ENCODE data around the gene HOMER3. TPM values are rescaled to one million over a fixed set of nuclear protein-coding genes. Genes with fewer than 3 reads are reported as not detected.
"Not testable (repeated sequence)": the region's sequence is repeated elsewhere in the genome, so short reads cannot be mapped to it uniquely, and the experiment has no call there.

HOMER3 gene
- total RNA-seq, 2 donors from 2014 or later = 0.86 to 1.8 TPM

DNA sequence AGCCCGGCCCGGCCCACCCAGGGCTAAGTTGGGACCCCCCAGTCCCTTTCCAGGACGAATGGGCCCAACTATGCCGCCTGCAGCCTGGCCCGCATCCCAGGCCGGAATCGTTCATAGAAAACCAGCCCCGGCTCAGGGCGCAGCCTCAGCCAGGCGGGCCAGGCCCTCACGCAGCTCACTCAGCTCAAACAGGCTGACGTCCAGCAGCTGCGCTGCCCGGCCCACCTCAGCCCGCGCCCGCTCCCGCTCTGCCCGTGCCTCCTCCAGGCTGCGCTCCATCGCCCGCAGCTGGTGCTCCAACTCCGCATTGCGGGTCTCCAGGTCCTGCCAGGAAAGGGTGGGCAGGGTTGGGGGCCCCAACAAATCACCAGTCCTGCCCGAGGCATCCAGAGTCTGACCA, 11.7 kb downstream of the HOMER3 start:
- no peaks in the 10 kb centered on the region for H3K9me3 Mint-ChIP-seq
- DNase-seq (no peak), ATAC-seq (replicated peaks in 1 of 2) (no peak)
- peaks cover 8% of the 10 kb centered on the region for H3K27me3 Mint-ChIP-seq (ENCODE audit: low read depth)
- peaks cover 0 to 9% of the 10 kb centered on the region in 2 donors for H3K36me3 Mint-ChIP-seq (ENCODE audit: insufficient read depth in 2 of 2)
- peaks cover 5% of the 10 kb centered on the region for H3K4me1 Mint-ChIP-seq (ENCODE audit: low read depth)
- no peak overlapping the region for H3K4me3 Mint-ChIP-seq
- no peak overlapping the region for H3K27ac Mint-ChIP-seq

DNA sequence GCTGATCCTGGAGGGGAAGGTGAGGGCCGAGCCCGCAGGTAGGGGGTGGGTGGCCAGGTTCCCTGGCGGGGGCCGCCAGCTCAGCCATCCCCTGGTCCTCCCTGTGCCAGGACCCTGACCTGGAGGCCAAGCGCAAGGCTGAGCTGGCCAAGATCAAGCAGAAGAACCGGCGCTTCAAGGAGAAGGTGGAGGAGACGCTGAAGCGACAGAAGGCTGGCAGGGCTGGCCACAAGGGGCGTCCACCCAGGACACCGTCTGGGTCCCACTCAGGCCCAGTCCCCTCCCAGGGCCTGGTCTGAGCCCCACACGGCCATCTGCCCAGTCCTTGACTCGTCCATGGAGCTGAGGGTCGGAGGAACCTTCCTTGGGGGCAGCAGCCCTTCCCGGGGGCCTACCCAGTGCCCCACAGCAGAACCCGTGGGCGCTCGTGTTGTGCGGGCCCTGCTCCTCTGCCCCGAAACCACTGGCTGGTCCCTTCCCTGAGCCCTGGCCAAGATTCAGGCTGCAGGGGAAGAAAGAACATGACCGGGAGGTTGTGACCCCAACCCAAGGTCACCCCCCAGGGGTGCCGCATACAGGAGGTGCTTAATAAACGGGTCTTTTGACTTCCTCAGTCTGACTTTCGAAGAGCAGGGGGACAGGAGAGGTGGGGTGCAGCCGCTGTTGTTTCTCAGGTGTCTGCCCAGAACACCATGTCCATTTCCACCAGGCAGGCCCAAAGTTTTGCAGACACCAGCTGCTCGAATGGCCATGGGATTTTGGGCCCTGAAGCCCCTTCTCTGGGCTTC, 12.8 kb downstream of the HOMER3 start:
- Mint-ChIP-seq H3K4me3 (no peak overlapping the region), H3K9me3 (no peaks in the 10 kb centered on the region), H3K36me3 (ENCODE audit: insufficient read depth in 2 of 2) (peaks cover 0 to 11% of the 10 kb centered on the region in 2 donors), H3K27ac (no peak overlapping the region), H3K4me1 (ENCODE audit: low read depth) (peaks cover 5% of the 10 kb centered on the region), H3K27me3 (ENCODE audit: low read depth) (no peaks in the 10 kb centered on the region)
- ATAC-seq (replicated peaks in 1 of 2) = no peak
- no peak for DNase-seq

DNA sequence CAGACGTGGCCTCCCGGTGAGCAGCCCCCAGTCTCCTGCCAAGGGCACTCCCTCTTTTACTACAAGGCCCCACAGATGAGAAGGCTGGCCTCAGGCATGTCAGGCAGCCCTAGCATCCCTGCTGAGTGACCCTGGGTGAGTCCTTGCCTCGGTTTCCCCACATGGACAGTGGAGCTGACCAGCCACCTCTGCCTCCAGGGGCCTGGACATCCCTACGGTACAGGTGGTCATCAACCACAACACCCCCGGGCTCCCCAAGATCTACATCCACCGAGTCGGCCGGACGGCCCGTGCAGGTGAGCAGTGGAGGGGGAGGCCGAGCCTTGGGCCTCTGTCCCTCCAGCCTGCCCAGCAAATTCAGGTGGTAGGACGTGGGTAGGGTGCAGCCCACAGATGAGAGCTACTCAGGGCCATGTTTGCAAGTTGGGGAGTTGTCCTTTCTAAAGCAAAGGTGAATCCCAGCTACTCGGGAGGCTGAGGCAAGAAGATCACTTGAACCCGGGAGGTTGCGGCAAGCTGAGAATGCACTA, 16.3 kb downstream of the HOMER3 start:
- H3K4me3 Mint-ChIP-seq = no peak overlapping the region
- no peaks in the 10 kb centered on the region for H3K9me3 Mint-ChIP-seq
- ATAC-seq (replicated peaks in 1 of 2) = no peak
- DNase-seq = no peak
- H3K27me3 Mint-ChIP-seq (ENCODE audit: low read depth) = no peaks in the 10 kb centered on the region
- H3K4me1 Mint-ChIP-seq (ENCODE audit: low read depth) = peaks cover 12% of the 10 kb centered on the region
- peaks cover 2 to 18% of the 10 kb centered on the region in 2 donors for H3K36me3 Mint-ChIP-seq (ENCODE audit: insufficient read depth in 2 of 2)
- no peak overlapping the region for H3K27ac Mint-ChIP-seq

DNA sequence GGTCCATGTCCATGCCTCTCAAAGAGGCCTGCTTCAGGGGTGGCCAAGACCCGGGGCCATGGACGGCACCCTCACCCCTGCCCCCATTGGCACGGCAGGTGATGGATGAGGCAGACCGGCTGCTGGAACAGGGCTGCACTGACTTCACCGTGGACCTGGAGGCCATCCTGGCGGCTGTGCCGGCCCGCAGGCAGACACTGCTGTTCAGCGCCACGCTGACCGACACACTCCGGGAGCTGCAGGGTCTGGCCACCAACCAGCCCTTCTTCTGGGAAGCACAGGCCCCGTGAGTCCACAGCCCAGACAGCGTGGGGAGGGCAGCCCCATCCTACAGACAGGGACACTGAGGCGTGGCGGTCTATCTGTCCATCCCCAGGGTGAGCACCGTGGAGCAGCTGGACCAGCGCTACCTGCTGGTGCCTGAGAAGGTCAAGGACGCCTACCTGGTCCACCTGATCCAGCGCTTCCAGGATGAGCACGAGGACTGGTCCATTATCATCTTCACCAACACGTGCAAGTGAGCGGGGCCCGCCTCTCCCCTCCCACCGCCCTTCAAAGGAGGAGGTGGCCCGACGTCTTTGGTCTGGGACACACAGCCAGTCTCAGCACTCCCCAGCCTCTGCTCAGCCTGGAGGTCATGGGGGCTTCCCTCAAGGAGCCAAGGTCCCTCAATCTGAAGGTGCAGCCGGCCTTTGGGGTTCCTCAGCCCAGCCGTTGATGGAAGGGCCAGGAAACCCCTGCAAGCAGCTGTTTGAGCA, 18.6 kb downstream of the HOMER3 start:
- H3K4me1 Mint-ChIP-seq (ENCODE audit: low read depth) = peaks cover 30% of the 10 kb centered on the region
- DNase-seq (no peak), ATAC-seq (replicated peaks in 1 of 2) (no peak)
- H3K9me3 Mint-ChIP-seq = no peaks in the 10 kb centered on the region
- no peaks in the 10 kb centered on the region for H3K27me3 Mint-ChIP-seq (ENCODE audit: low read depth)
- no peak overlapping the region for H3K27ac Mint-ChIP-seq
- no peak overlapping the region for H3K4me3 Mint-ChIP-seq
- H3K36me3 Mint-ChIP-seq (ENCODE audit: insufficient read depth in 2 of 2) = peaks cover 4 to 21% of the 10 kb centered on the region in 2 donors

DNA sequence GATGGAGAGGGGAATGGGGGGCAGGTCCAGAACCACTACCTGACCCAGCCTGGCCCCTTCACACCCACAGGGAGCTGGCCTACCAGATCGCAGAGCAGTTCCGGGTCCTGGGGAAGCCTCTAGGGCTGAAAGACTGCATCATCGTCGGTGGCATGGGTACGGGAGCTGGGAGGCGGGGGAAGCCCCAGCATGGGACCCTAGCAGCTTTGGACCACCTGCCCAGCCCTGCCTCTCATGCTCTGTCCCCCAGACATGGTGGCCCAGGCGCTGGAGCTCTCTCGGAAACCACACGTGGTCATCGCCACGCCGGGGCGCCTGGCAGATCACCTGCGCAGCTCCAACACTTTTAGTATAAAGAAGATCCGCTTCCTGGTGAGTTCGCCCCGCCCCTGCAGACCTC, 19.4 kb downstream of the HOMER3 start:
- no peak for ATAC-seq (replicated peaks in 1 of 2)
- Mint-ChIP-seq H3K36me3 (ENCODE audit: insufficient read depth in 2 of 2) (peaks cover 7 to 23% of the 10 kb centered on the region in 2 donors), H3K4me1 (ENCODE audit: low read depth) (peaks cover 37% of the 10 kb centered on the region), H3K9me3 (no peaks in the 10 kb centered on the region), H3K27ac (no peak overlapping the region), H3K27me3 (ENCODE audit: low read depth) (no peaks in the 10 kb centered on the region), H3K4me3 (peak overlapping the region in 1 of 2 donors; percentile 57)
- no peak for DNase-seq

DNA sequence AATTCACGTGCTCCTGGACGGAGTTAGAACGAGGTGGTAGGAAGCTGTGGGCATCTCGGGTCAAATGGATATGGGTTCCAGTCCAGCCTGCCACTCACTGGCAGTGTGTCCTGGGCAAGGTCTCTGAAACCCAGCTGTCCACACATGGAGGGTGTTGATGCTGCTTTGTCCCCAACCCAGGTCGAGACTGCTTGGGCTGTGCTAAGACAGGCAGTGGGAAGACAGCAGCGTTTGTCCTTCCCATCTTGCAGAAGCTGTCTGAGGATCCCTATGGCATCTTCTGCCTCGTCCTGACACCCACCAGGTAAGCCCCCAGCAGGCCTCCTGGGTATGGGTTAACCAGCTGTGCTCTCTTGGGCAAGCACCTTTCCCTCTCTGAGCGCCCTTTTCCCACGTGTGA, 20.6 kb downstream of the HOMER3 start:
- Mint-ChIP-seq H3K4me1 (ENCODE audit: low read depth) (peaks cover 37% of the 10 kb centered on the region), H3K36me3 (ENCODE audit: insufficient read depth in 2 of 2) (peaks cover 7 to 24% of the 10 kb centered on the region in 2 donors), H3K27me3 (ENCODE audit: low read depth) (no peaks in the 10 kb centered on the region), H3K9me3 (no peaks in the 10 kb centered on the region), H3K27ac (peak overlapping the region; percentile 91), H3K4me3 (peak overlapping the region; percentile 94 to 97)
- ATAC-seq (replicated peaks in 1 of 2) (no peak), DNase-seq (no peak)

DNA sequence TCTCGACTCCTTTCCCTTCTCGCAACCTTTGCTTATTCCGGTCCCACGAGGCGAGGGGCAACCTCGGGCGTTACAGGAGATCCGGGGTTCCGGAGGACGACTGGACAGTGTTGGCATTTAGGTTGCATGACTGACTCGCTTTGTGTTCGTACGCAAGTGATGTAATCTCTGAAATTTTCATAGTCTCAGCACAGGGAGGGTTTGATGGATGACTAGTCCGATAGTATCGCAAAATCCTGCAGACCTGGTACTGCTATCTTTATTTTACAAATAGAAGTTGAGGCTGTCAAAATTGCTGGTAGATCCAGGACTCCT, 21.2 kb downstream of the HOMER3 start:
- peaks cover 37% of the 10 kb centered on the region for H3K4me1 Mint-ChIP-seq (ENCODE audit: low read depth)
- H3K36me3 Mint-ChIP-seq (ENCODE audit: insufficient read depth in 2 of 2) = peaks cover 7 to 23% of the 10 kb centered on the region in 2 donors
- peak overlapping the region; percentile 91 for H3K27ac Mint-ChIP-seq
- peak overlapping the region; percentile 94 to 97 for H3K4me3 Mint-ChIP-seq
- DNase-seq (no peak), ATAC-seq (replicated peaks in 1 of 2) (no peak)
- no peaks in the 10 kb centered on the region for H3K9me3 Mint-ChIP-seq
- H3K27me3 Mint-ChIP-seq (ENCODE audit: low read depth) = no peaks in the 10 kb centered on the region

DNA sequence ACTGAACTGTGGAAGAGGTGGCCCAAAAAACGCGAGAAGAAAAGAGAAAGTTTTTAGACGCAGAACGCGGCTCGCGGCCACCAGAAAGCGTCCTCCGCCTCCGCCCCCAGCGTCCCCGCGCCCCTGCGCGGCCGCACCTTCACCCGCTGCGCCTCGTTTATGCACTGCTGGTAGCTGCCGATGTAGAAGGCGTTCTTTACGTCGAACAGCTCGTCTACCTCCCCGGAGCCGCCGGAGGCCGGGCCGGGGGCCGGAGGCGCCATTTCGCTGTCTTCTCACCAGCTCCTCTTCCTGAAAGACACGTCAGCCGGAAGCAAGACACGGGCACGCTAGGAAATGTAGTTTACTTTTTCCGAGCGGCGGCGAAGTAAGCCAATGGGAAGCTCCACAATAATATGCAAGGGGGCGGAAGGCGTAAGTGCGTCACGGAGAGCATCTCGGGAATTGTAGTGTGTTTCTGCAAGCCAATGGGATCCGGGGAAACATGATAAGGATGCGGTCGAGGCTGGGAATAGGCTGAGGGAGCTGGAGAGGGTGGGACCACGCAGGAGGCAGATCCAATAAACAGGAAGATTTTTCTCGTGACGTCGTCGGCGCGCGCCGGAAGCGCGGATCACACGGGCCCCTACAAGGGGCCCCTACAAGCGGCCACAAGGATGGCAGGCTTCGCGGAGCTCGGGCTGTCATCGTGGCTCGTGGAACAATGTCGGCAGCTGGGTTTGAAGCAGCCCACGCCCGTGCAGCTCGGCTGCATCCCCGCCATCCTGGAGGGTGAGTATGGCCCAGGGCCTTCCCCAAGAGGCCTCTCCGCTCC, 21.7 kb downstream of the HOMER3 start, which contains the start of the genes COPE and DDX49:
Gene COPE, minus strand, starts transcription at position 302 of the 814 bp plus-strand sequence. Its CDS starts 39 bp downstream, at position 263.
Gene DDX49, plus strand, starts transcription at position 630 of the 814 bp plus-strand sequence. Its CDS starts 27 bp downstream, at position 657.
- H3K27me3 Mint-ChIP-seq (ENCODE audit: low read depth) = no peaks in the 10 kb centered on the region
- peak within 1 kb of the TSS; percentile 94 to 97 for H3K4me3 Mint-ChIP-seq
- H3K4me1 Mint-ChIP-seq (ENCODE audit: low read depth) = peaks cover 37% of the 10 kb centered on the region
- peaks cover 7 to 18% of the 10 kb centered on the region in 2 donors for H3K36me3 Mint-ChIP-seq (ENCODE audit: insufficient read depth in 2 of 2)
- H3K27ac Mint-ChIP-seq = peak within 1 kb of the TSS; percentile 91
- H3K9me3 Mint-ChIP-seq = no peaks in the 10 kb centered on the region
- peak; percentile 97 to 98 for DNase-seq
- peak; percentile 94 to 95 for ATAC-seq (replicated peaks in 1 of 2)

DNA sequence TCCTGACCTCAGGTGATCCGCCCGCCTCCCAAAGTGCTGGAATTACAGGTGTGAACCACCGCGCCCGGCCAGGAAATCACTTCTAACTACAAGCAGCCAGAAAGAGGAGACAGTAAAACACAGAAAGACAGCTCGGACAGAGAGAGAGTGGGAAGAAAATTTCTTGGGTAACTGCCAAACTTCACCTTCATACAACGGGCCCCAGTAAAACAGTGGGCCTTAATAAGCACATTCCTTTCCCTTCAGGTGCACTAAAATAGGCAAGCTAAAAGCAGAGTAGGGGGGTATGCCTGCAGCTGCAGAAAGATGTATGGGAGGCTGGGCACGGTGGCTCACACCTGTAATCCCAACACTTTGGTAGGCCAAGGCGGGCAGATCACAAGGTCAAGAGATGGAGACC, 23.4 kb downstream of the HOMER3 start:
- not testable (repeated sequence) for H3K27me3 Mint-ChIP-seq (ENCODE audit: low read depth); ATAC-seq (replicated peaks in 1 of 2); H3K9me3 Mint-ChIP-seq; DNase-seq
- H3K4me1 Mint-ChIP-seq (ENCODE audit: low read depth) = peaks cover 37% of the 10 kb centered on the region
- peaks cover 7 to 22% of the 10 kb centered on the region in 2 donors for H3K36me3 Mint-ChIP-seq (ENCODE audit: insufficient read depth in 2 of 2)
- peak overlapping the region; percentile 54 for H3K27ac Mint-ChIP-seq
- peak overlapping the region; percentile 62 to 97 for H3K4me3 Mint-ChIP-seq

DNA sequence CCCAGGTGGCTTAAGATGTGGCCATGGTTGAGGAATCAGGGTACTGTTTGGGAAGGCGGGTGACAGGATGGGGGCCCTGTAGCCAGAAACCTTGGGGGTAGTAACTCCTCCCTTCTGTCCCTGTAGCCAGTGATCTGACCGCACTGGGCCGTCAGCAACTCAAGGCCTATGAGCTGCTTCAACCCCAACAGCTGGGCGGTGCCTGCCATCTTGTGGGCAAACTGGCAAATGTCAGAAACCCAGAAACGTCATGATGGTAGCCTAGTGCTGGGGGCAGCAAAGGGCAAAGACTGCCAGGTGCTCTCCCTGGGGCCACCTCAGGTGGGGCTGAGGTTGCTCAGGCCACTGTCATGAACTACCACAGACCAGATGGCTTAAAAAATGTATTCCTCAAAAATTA, 25.4 kb downstream of the HOMER3 start:
- Mint-ChIP-seq H3K4me3 (no peak overlapping the region), H3K9me3 (no peaks in the 10 kb centered on the region), H3K4me1 (ENCODE audit: low read depth) (peaks cover 34% of the 10 kb centered on the region), H3K36me3 (ENCODE audit: insufficient read depth in 2 of 2) (peaks cover 7 to 22% of the 10 kb centered on the region in 2 donors), H3K27me3 (ENCODE audit: low read depth) (no peaks in the 10 kb centered on the region), H3K27ac (peak overlapping the region; percentile 57)
- DNase-seq (peak in 1 of 2 donors; percentile 41), ATAC-seq (replicated peaks in 1 of 2) (no peak)

DNA sequence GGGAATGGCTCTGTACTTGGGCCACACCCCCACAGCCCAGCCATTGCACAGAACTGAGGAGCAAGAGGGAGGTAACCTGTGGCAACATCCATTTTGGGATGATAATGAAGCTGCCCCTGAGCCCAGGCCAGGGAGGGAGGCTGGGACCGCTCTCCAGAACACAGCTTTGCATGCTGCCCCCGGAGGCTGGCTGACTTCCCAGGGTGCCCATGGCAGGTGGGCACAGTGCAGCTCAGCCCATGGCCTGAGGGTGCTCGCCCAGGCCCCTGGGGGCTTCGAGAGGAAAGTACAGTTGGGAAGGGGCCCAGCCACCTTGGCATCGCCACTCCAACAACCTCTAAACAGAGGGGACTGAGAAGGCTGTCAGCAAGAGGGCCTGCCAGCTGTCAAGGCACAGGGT, 27.6 kb downstream of the HOMER3 start:
- Mint-ChIP-seq H3K4me3 (no peak overlapping the region), H3K27ac (no peak overlapping the region), H3K9me3 (no peaks in the 10 kb centered on the region), H3K27me3 (ENCODE audit: low read depth) (no peaks in the 10 kb centered on the region), H3K36me3 (ENCODE audit: insufficient read depth in 2 of 2) (peaks cover 7 to 15% of the 10 kb centered on the region in 2 donors), H3K4me1 (ENCODE audit: low read depth) (peaks cover 18% of the 10 kb centered on the region)
- DNase-seq (no peak), ATAC-seq (replicated peaks in 1 of 2) (peak in 1 of 2 donors; percentile 18)

DNA sequence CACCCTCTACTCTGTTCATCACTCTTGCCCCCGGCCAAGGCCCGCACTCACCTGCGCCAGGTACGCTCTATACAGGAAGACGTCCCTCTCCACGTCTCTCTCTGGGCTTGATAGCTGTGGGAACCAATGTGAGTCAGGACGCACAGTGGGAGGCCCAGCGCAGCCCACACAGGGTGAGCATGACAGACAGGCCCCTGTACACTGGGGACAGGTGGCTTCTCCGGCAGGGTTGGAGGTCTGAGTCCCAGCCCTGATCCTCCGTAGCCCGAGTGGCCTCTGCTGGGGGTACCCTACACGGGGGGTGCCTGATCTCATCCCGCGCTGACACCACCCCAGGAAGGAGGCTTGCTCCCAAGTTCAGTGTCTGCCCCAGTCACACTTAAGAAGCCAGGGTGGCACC, 28.1 kb downstream of the HOMER3 start:
- ATAC-seq (replicated peaks in 1 of 2) (no peak), DNase-seq (no peak)
- no peaks in the 10 kb centered on the region for H3K9me3 Mint-ChIP-seq
- H3K4me3 Mint-ChIP-seq = no peak overlapping the region
- peaks cover 4 to 15% of the 10 kb centered on the region in 2 donors for H3K36me3 Mint-ChIP-seq (ENCODE audit: insufficient read depth in 2 of 2)
- no peaks in the 10 kb centered on the region for H3K27me3 Mint-ChIP-seq (ENCODE audit: low read depth)
- peaks cover 12% of the 10 kb centered on the region for H3K4me1 Mint-ChIP-seq (ENCODE audit: low read depth)
- no peak overlapping the region for H3K27ac Mint-ChIP-seq
